Measurements from ENCODE around the gene EPPIN.
A peak's percentile ranks its signal among the peaks of the same experiment; 100 is the strongest.
"Not testable (repeated sequence)": the region's sequence is repeated elsewhere in the genome, so short reads cannot be mapped to it uniquely, and the experiment has no call there.

The EPPIN gene

GRCh38 chr20:45547206-45547770 lies at the start of gene EPPIN:
Gene EPPIN, minus strand, starts transcription at chr20:45547401. Its CDS starts 44 bp downstream, at chr20:45547357.
- no peak for DNase-seq

DNA sequence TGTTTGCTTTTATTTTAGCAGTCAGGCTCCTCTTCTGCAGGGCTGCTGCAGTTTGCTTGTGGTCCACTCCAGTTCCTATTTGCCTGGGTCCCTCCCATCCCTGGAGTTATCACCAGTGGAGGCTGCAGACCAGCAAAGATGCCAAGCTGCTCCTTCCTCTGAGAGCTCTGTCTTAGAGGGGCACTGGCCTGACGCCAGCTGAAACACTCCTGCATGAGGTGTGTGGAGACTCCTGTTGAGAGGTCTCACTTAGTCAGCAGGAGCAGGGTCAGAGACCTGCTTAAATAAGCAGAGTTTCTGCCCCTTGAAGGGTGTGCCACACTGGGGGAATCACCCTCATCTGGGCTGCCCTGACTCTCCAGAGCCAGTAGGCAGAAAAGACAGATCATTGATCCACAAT lies 48.0 kb upstream of the EPPIN start:
- no peak for DNase-seq

DNA sequence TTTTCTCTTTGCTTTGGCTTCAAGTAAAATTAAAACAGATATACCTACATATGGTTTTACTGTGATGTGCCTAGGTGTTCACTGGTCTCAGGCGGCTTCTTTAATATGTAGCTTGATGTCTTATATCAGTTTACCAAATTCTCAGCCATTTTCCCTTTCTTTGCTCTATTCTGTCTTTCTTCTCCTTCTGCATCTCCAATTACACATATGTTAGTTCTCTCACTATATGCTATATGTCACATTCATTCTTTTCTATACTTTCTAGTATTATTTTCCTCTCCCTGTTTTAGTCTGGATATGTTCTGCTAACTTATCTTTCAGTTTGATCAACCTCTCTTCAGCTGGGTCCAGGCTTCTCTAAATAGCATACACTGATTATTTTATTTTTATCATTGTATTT lies 46.3 kb upstream of the EPPIN start:
- DNase-seq: no peak

- DNase-seq: peak; percentile 55
Measured at GRCh38 chr20:45592574-45593189, 45.5 kb upstream of the EPPIN start.

DNA sequence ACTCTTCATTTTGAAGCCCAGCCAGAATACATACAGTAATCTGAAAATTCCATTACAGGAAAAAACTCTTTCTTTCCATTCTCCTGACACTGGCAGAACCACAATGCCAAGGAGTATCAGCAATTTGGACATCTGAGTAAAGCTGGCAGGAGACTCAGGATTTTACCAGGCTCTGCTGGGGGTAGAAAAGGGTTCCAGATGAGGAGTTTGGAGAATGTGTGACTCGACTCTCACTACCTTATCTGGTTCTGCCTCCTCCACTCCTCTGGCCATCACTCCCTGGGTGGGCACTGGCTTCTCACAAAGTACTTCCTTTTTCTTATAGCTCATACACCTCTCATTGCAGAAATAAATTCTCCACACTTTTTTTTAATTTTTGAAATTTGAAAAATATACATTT lies 42.5 kb upstream of the EPPIN start:
- no peak for DNase-seq

GRCh38 chr20:45588800-45589199 lies 41.6 kb upstream of the EPPIN start:
- no peak for DNase-seq

DNA sequence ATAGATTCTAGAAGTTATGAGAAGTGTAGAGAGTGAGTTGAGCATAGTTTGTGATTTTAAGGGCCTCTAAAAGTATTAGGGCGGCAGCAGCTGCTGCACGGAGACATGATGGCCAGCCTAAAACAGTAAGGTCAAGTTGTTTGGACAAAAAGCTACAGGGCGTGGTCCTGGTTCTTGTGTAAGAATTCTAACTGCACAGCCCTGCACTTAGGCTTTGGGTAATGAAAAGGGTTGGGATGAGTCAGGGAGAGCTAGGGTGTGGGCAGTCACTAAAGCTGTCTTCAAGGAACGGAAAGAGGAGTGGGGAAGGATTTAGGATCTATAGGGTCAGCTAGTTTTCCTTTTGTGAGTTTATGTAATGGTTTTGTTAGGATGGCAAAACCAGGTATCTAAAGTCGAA lies 38.8 kb upstream of the EPPIN start:
- DNase-seq: not testable (repeated sequence)

GRCh38 chr20:45584294-45584693 lies 37.1 kb upstream of the EPPIN start:
- DNase-seq: not testable (repeated sequence)

DNA sequence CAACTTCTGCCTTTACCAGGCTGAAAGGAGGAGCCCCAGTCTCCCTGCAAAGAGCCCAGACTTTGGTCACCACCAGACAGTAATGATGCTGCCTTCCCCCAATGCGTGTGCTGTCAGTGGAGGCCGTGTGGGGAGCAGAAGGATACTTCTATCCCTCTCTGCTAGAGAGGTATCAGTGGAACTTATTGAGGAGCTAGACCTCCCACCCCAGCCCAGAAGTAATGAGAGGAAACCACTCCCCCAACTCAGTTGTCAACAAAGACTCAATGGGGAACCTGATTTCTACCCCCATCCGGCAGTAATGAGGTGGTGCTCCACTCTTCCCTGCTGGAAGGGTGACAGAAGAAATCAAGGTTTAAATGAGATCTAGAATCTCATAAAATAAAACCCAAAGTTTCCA lies 36.3 kb upstream of the EPPIN start:
- DNase-seq: no peak

GRCh38 chr20:45581702-45582101 lies 34.5 kb upstream of the EPPIN start:
- no peak for DNase-seq

DNA sequence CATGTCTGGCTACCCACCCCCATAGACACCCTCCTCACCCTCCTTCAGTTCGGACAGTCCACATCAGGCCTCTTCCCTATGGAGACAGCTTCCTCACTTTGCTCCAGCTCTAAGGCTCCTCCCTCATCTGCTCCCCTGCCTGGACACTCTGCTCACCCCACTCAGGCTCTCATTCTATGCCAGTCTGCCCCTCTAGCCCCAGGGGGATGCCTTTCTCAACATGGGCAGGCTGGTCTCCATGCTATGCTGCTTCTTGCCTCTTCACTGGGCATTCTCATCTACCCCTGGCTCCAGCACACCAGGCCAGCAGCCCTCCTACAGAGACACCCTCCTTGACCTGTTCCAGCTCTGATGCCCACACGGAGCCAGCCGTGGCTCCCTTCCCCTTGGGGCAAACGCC lies 32.0 kb upstream of the EPPIN start, which contains the start of gene WFDC8:
WFDC8 (minus strand) TSS at position 101 of the 400 bp plus-strand sequence; CDS start at position 64, 37 bp downstream.
- DNase-seq: no peak

DNA sequence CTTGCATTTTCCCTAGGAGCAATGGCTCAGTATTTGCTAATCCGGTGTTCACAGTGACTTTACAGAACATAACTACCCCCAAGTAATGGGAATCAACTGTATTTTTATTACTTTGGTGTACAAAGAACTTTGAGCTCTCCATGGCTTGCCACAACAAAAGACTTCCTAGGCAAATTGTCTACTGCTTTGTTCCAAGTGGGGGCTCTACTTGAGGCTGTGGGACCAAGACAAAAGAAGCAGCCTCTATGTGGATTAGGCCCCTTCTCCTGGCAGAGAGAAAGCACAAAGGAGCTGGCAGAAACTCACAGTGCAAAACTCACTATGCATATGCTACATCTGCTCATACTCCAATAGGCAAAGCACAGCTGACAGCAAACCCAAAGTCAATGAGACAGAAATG lies 31.0 kb upstream of the EPPIN start:
- DNase-seq: no peak

GRCh38 chr20:45576995-45577394 lies 29.8 kb upstream of the EPPIN start:
- DNase-seq: no peak

GRCh38 chr20:45575931-45576330 lies 28.7 kb upstream of the EPPIN start:
- no peak for DNase-seq

DNA sequence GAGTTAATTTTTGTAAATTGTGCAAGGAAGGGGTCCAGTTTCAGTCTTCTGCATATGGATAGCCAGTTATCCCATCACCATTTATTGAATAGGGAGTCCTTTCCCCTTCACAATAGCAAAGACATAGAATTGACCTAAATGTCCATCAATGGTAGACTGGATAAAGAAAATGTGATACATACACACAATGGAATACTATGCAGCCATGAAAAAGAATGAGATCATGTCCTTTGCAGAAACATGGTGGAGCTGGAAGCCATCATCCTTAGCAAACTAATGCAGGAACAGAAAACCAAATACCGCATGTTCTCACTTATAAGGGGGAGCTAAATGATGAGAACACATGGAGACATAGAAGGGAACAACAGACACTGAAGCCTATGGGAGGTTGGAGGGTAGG lies 22.4 kb upstream of the EPPIN start:
- not testable (repeated sequence) for DNase-seq

- no peak for DNase-seq
Measured at GRCh38 chr20:45564760-45565276, 17.6 kb upstream of the EPPIN start.

- DNase-seq: no peak
Measured at GRCh38 chr20:45555198-45555597, 8.0 kb upstream of the EPPIN start.

DNA sequence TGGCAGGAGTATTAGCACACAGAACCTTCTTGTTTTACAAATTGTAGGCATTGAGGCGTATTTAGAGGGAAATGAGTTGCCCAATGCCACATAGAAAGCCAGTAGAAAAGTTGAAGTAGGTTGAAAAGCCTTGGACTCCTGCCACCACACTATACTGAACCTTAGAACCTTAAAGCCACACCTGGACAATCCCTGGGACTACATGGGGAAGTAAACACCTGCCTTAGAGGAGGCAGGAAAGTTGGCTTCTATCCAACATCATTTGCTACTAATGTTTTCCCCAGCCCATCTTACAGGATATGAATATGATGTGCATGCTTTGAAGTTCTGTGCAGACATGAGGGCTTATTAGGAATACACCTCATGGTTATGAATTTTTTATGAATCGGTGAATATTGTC lies 5.3 kb upstream of the EPPIN start:
- DNase-seq: no peak

- DNase-seq: no peak
Measured at GRCh38 chr20:45550765-45551164, 3.6 kb upstream of the EPPIN start.

DNA sequence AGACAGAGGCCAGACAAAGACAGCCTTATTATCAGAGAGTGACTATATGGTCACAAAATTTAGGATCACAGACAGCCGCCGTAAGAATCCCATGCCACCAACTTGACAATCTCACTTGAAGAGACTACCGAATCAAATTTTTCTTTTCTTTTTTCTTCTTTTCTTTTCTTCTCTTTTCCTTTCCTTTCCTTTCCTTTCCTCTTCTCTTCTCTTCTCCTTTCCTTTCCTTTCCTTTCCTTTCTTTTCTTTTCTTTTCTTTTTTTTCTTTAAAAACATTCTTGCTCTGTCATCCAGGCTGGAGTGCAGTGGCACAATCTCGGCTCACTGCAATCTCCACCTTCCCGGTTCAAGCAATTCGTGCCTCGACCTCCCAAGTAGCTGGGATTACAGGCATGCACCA lies 1.2 kb upstream of the EPPIN start:
- DNase-seq: no peak

- peak; percentile 45 for DNase-seq
Measured at GRCh38 chr20:45545754-45546453, 1.3 kb downstream of the EPPIN start.

GRCh38 chr20:45545351-45545750 lies 1.9 kb downstream of the EPPIN start:
- no peak for DNase-seq

GRCh38 chr20:45539382-45539781 lies 7.8 kb downstream of the EPPIN start, which contains the start of gene WFDC6:
Gene WFDC6, minus strand, starts transcription at chr20:45539482. Its CDS starts 75 bp downstream, at chr20:45539407.
- DNase-seq: no peak

GRCh38 chr20:45538209-45538799 lies 8.9 kb downstream of the EPPIN start:
- DNase-seq: no peak
